OCI-LY1 (cell line): ENCODE results near the gene MACROD2.

Experiments used
- EZH2 ChIP-seq: fragments of 200-600 bp; sonication (generic), shearing (Covaris generic); IDR thresholded peaks from 2 replicates; pipeline ENCODE4 v1.8.0; 2017; ENCODE audit warnings: borderline replicate concordance, mixed run types, mild to moderate bottlenecking, antibody characterized with exemption, low read length, moderate library complexity, mixed read lengths
- TF ChIP-seq, protein P1 (sequence below): fragments of 200-600 bp; sonication (generic), shearing (Covaris generic); IDR thresholded peaks from 2 replicates; pipeline ENCODE4 v1.5.1; 2017; ENCODE audit warnings: mild to moderate bottlenecking, antibody characterized with exemption, low read length, moderate library complexity, mixed read lengths

DNA sequence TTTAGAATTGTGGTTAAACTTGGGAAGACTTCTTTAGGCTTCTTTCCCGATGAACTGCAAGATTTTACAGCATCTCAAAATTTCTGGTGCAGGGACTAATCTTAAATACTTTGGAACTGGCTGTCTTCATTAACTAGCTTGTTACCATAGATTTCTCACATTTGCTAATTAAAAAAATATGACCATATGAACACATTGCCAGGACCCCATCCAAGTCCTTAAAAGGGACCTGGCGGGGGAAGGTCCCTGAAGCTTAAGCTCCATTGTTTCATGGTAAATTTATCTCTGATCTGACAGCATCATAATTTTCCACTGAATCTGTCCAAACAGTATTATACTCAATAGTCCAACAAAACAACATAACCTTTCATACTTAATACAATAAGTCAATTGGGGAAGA, 859.9 kb downstream of the MACROD2 start:
- TF ChIP-seq, protein P1, sequence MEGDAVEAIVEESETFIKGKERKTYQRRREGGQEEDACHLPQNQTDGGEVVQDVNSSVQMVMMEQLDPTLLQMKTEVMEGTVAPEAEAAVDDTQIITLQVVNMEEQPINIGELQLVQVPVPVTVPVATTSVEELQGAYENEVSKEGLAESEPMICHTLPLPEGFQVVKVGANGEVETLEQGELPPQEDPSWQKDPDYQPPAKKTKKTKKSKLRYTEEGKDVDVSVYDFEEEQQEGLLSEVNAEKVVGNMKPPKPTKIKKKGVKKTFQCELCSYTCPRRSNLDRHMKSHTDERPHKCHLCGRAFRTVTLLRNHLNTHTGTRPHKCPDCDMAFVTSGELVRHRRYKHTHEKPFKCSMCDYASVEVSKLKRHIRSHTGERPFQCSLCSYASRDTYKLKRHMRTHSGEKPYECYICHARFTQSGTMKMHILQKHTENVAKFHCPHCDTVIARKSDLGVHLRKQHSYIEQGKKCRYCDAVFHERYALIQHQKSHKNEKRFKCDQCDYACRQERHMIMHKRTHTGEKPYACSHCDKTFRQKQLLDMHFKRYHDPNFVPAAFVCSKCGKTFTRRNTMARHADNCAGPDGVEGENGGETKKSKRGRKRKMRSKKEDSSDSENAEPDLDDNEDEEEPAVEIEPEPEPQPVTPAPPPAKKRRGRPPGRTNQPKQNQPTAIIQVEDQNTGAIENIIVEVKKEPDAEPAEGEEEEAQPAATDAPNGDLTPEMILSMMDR = no peak
- TF ChIP-seq EZH2 = no peak
